Measurements from ENCODE around the gene CFAP45. TPM values are rescaled to one million over a fixed set of nuclear protein-coding genes. Genes with fewer than 3 reads are reported as not detected.

The CFAP45 gene
- total RNA-seq, 5 donors from 2014 or later (not counting 1 experiment from before 2014, with no cell fraction given), result 1.2 to 4.7 (median 1.5) TPM

GRCh38 chr1:159914252-159915018, 14.5 kb upstream of the CFAP45 start:
- peaks cover 30% of the 10 kb centered on the region for H3K36me3 Mint-ChIP-seq
- CTCF ChIA-PET, result interaction anchor here in 1 of 2 donors (1.0 kb wide), 1 partner anchor 9 kb away, joined by 4 read pairs; no protein-coding TSS in a partner anchor
- Histone ChIP-seq H3K27ac (ENCODE audit: low read length) (no peak overlapping the region), H3K27me3 (replicated peaks in 1 of 2; ENCODE audit: control insufficient read depth in 2 of 2, extremely low read depth in 1 of 2, insufficient read depth in 2 of 2, low read length in 1 of 2) (no peaks in the 10 kb centered on the region), H3K9me3 (no peaks in the 10 kb centered on the region), H3K4me3 (ENCODE audit: control insufficient read depth in 1 of 2, extremely low read depth in 1 of 2, low read length in 1 of 2) (no peak overlapping the region), H3K36me3 (ENCODE audit: control insufficient read depth in 2 of 2, extremely low read depth in 1 of 2, insufficient read depth in 1 of 2, low read length in 1 of 2) (peaks cover 18 to 29% of the 10 kb centered on the region in 2 donors), H3K4me1 (ENCODE audit: control insufficient read depth in 1 of 2, extremely low read depth in 1 of 2, insufficient read depth in 2 of 2, low read length in 2 of 2) (peaks cover 28 to 69% of the 10 kb centered on the region in 2 experiments)
- no peak for ATAC-seq (replicated peaks in 1 of 4)
- no peaks in the 10 kb centered on the region for H3K9me3 Mint-ChIP-seq
- peak overlapping the region in 1 of 3 donors; percentile 63 for H3K4me3 Mint-ChIP-seq
- no peaks in the 10 kb centered on the region for H3K27me3 Mint-ChIP-seq
- peak overlapping the region; percentile 78 to 98 for H3K27ac Mint-ChIP-seq
- no peak for DNase-seq
- H3K4me1 Mint-ChIP-seq, result peaks cover 73 to 87% (median 86%) of the 10 kb centered on the region in 3 donors
- WGBS (ENCODE audit: insufficient coverage), result 89% methylated on average over 3 of the region's 10 CpGs
- POLR2A ChIA-PET, result interaction anchor here (0.7 to 2.9 kb wide), 3 partner anchors 10 to 1299 kb away, joined by 3 to 16 read pairs (median 3); partner anchors contain the start of gene TAGLN2 (in 1 of the 2)

- Histone ChIP-seq H3K27ac (ENCODE audit: low read length) (peak overlapping the region; percentile 6), H3K9me3 (no peaks in the 10 kb centered on the region), H3K4me3 (ENCODE audit: control insufficient read depth in 1 of 2, extremely low read depth in 1 of 2, low read length in 1 of 2) (no peak overlapping the region), H3K36me3 (ENCODE audit: control insufficient read depth in 2 of 2, extremely low read depth in 1 of 2, insufficient read depth in 1 of 2, low read length in 1 of 2) (peaks cover 18 to 21% of the 10 kb centered on the region in 2 donors), H3K4me1 (ENCODE audit: control insufficient read depth in 1 of 2, extremely low read depth in 1 of 2, insufficient read depth in 2 of 2, low read length in 2 of 2) (peaks cover 28 to 65% of the 10 kb centered on the region in 2 experiments), H3K27me3 (replicated peaks in 1 of 2; ENCODE audit: control insufficient read depth in 2 of 2, extremely low read depth in 1 of 2, insufficient read depth in 2 of 2, low read length in 1 of 2) (no peaks in the 10 kb centered on the region)
- POLR2A ChIA-PET, result interaction anchor here (0.6 to 2.9 kb wide), 3 partner anchors 11 to 1300 kb away, joined by 3 to 16 read pairs (median 3); partner anchors contain the start of gene TAGLN2 (in 1 of the 2)
- 93% methylated on average over 5 of the region's 5 CpGs for WGBS (ENCODE audit: insufficient coverage)
- Mint-ChIP-seq H3K4me3 (peak overlapping the region in 1 of 3 donors; percentile 63), H3K36me3 (peaks cover 23% of the 10 kb centered on the region), H3K27ac (peak overlapping the region; percentile 94 to 98), H3K27me3 (no peaks in the 10 kb centered on the region), H3K9me3 (no peaks in the 10 kb centered on the region), H3K4me1 (peaks cover 68 to 85% (median 80%) of the 10 kb centered on the region in 3 donors)
- DNase-seq (no peak), ATAC-seq (replicated peaks in 1 of 4) (no peak)
- CTCF ChIA-PET, result no interaction called here
These were observed 13.7 kb upstream of the CFAP45 start for GRCh38 chr1:159913451-159914192.

- 17% methylated on average over 1 of the region's 6 CpGs for WGBS (ENCODE audit: insufficient coverage)
- peak overlapping the region; percentile 97 for H3K27ac ChIP-seq (ENCODE audit: low read length)
- peaks cover 11% of the 10 kb centered on the region for H3K36me3 Mint-ChIP-seq
- H3K27me3 Mint-ChIP-seq, result no peaks in the 10 kb centered on the region
- H3K36me3 ChIP-seq (ENCODE audit: control insufficient read depth in 2 of 2, extremely low read depth in 1 of 2, insufficient read depth in 1 of 2, low read length in 1 of 2), result peaks cover 4 to 6% of the 10 kb centered on the region in 2 donors
- peaks cover 70 to 84% (median 81%) of the 10 kb centered on the region in 3 donors for H3K4me1 Mint-ChIP-seq
- no peak for ATAC-seq (replicated peaks in 1 of 4)
- H3K4me3 ChIP-seq (ENCODE audit: control insufficient read depth in 1 of 2, extremely low read depth in 1 of 2, low read length in 1 of 2), result no peak overlapping the region
- peak in 1 of 35 experiments; percentile 35 for DNase-seq
- peak overlapping the region in 1 of 3 donors; percentile 63 for H3K4me3 Mint-ChIP-seq
- H3K9me3 Mint-ChIP-seq, result no peaks in the 10 kb centered on the region
- peaks cover 28 to 51% of the 10 kb centered on the region in 2 experiments for H3K4me1 ChIP-seq (ENCODE audit: control insufficient read depth in 1 of 2, extremely low read depth in 1 of 2, insufficient read depth in 2 of 2, low read length in 2 of 2)
- no peaks in the 10 kb centered on the region for H3K9me3 ChIP-seq
- CTCF ChIA-PET, result interaction anchor here (0.6 to 1.0 kb wide), 3 partner anchors 15 to 171 kb away, joined by 3 to 4 read pairs (median 4); no protein-coding TSS in a partner anchor
- no peaks in the 10 kb centered on the region for H3K27me3 ChIP-seq (replicated peaks in 1 of 2; ENCODE audit: control insufficient read depth in 2 of 2, extremely low read depth in 1 of 2, insufficient read depth in 2 of 2, low read length in 1 of 2)
- peak overlapping the region; percentile 94 to 98 for H3K27ac Mint-ChIP-seq
- POLR2A ChIA-PET, result interaction anchor here in 1 of 2 donors (0.7 kb wide), 1 partner anchor 348 kb away, joined by 3 read pairs; no protein-coding TSS in a partner anchor
These were observed 11.5 kb upstream of the CFAP45 start for GRCh38 chr1:159911326-159912070.

GRCh38 chr1:159908031-159908940, 8.3 kb upstream of the CFAP45 start:
- 92% methylated on average over 2 of the region's 9 CpGs for WGBS (ENCODE audit: insufficient coverage)
- ChIA-PET POLR2A (interaction anchor here in 1 of 2 donors (0.6 to 1.7 kb wide), 3 partner anchors 15 to 1086 kb away, joined by 3 to 8 read pairs (median 4); no protein-coding TSS in a partner anchor), CTCF (interaction anchor here in 1 of 2 donors (1.6 kb wide), 1 partner anchor 16 kb away, joined by 7 read pairs; no protein-coding TSS in a partner anchor)
- ATAC-seq (replicated peaks in 1 of 4), result no peak
- H3K4me1 Mint-ChIP-seq, result peaks cover 50 to 58% (median 56%) of the 10 kb centered on the region in 3 donors
- H3K36me3 Mint-ChIP-seq, result peaks cover 3% of the 10 kb centered on the region
- Histone ChIP-seq H3K9me3 (no peaks in the 10 kb centered on the region), H3K27me3 (replicated peaks in 1 of 2; ENCODE audit: control insufficient read depth in 2 of 2, extremely low read depth in 1 of 2, insufficient read depth in 2 of 2, low read length in 1 of 2) (no peaks in the 10 kb centered on the region), H3K27ac (ENCODE audit: low read length) (no peak overlapping the region), H3K36me3 (ENCODE audit: control insufficient read depth in 2 of 2, extremely low read depth in 1 of 2, insufficient read depth in 1 of 2, low read length in 1 of 2) (no peaks in the 10 kb centered on the region), H3K4me3 (ENCODE audit: control insufficient read depth in 1 of 2, extremely low read depth in 1 of 2, low read length in 1 of 2) (no peak overlapping the region), H3K4me1 (ENCODE audit: control insufficient read depth in 1 of 2, extremely low read depth in 1 of 2, insufficient read depth in 2 of 2, low read length in 2 of 2) (peaks cover 25 to 39% of the 10 kb centered on the region in 2 experiments)
- no peak overlapping the region for H3K4me3 Mint-ChIP-seq
- H3K27me3 Mint-ChIP-seq, result no peaks in the 10 kb centered on the region
- H3K27ac Mint-ChIP-seq, result peak overlapping the region; percentile 71 to 76
- peaks cover 0 to 1% (median 0%) of the 10 kb centered on the region in 3 donors for H3K9me3 Mint-ChIP-seq
- DNase-seq, result no peak

GRCh38 chr1:159906960-159907359, 7.0 kb upstream of the CFAP45 start:
- Mint-ChIP-seq H3K4me1 (peaks cover 37 to 45% (median 43%) of the 10 kb centered on the region in 3 donors), H3K27ac (peak overlapping the region; percentile 29 to 69), H3K27me3 (no peaks in the 10 kb centered on the region), H3K9me3 (peaks cover 0 to 1% (median 0%) of the 10 kb centered on the region in 3 donors), H3K36me3 (peaks cover 3% of the 10 kb centered on the region), H3K4me3 (no peak overlapping the region)
- POLR2A ChIA-PET, result interaction anchor here in 1 of 2 donors (1.7 kb wide), 1 partner anchor 17 kb away, joined by 8 read pairs; no protein-coding TSS in a partner anchor
- Histone ChIP-seq H3K9me3 (no peaks in the 10 kb centered on the region), H3K27ac (ENCODE audit: low read length) (no peak overlapping the region), H3K4me1 (ENCODE audit: control insufficient read depth in 1 of 2, extremely low read depth in 1 of 2, insufficient read depth in 2 of 2, low read length in 2 of 2) (peaks cover 20 to 29% of the 10 kb centered on the region in 2 experiments), H3K27me3 (replicated peaks in 1 of 2; ENCODE audit: control insufficient read depth in 2 of 2, extremely low read depth in 1 of 2, insufficient read depth in 2 of 2, low read length in 1 of 2) (peaks cover 0 to under 1% of the 10 kb centered on the region in 2 experiments), H3K4me3 (ENCODE audit: control insufficient read depth in 1 of 2, extremely low read depth in 1 of 2, low read length in 1 of 2) (no peak overlapping the region), H3K36me3 (ENCODE audit: control insufficient read depth in 2 of 2, extremely low read depth in 1 of 2, insufficient read depth in 1 of 2, low read length in 1 of 2) (no peaks in the 10 kb centered on the region)
- CTCF ChIA-PET, result interaction anchor here in 1 of 2 donors (1.6 kb wide), 1 partner anchor 15 kb away, joined by 7 read pairs; no protein-coding TSS in a partner anchor
- no CpG with 5 or more reads among the region's 1 CpG for WGBS (ENCODE audit: insufficient coverage)
- DNase-seq (no peak), ATAC-seq (replicated peaks in 1 of 4) (no peak)

All from T-cell (primary cell).